Measurements from ENCODE around the gene HOGA1.

GRCh38 chr10:97542169-97543024 lies 41.8 kb upstream of the HOGA1 start:
- no peak for TF ChIP-seq CTCF (IDR thresholded peaks at IDR 0.05; ENCODE audit: insufficient read depth, low read length, poor library complexity, severe bottlenecking)
- TF ChIP-seq EZH2phosphoT487 (conservative IDR thresholded peaks at IDR 0.05; ENCODE audit: low read length), result no peak

Data from SU-DHL-6 (cell line).